HG02571 (cell line): ENCODE results near the gene TMEM81.

Experiments used
- ATAC-seq: cut with Tn5 transposase; IDR thresholded peaks from one replicate; pipeline ENCODE4 v1.9.1; 2021; ENCODE audit warnings: mild to moderate bottlenecking, moderate library complexity; ENCODE audit not compliant: unreplicated experiment

TMEM81 gene

GRCh38 chr1:205084360-205084759 is at the start of gene TMEM81:
TSS of gene TMEM81 (minus strand) at chr1:205084460. CDS start at chr1:205084320, 140 bp downstream.
- no peak for ATAC-seq

DNA sequence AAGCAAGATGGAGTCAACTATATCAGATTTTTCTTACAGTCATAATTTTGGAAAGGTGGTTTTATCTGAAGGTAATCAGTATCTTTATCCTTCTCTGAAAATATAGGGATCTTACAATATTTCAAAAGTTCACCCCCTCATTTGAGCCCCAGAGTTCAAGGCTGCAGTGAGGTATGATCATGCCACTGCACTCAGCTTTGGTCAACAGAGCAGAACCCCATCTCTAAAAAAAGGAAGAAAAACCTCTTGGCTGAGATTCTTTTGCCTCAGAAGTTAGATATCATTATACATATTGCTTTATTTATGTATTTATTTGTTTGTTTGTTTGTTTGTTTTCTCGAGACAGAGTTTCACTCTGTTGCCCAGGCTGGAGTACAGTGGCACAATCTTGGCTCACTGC is 49.0 kb upstream of the TMEM81 start:
- no peak for ATAC-seq

DNA sequence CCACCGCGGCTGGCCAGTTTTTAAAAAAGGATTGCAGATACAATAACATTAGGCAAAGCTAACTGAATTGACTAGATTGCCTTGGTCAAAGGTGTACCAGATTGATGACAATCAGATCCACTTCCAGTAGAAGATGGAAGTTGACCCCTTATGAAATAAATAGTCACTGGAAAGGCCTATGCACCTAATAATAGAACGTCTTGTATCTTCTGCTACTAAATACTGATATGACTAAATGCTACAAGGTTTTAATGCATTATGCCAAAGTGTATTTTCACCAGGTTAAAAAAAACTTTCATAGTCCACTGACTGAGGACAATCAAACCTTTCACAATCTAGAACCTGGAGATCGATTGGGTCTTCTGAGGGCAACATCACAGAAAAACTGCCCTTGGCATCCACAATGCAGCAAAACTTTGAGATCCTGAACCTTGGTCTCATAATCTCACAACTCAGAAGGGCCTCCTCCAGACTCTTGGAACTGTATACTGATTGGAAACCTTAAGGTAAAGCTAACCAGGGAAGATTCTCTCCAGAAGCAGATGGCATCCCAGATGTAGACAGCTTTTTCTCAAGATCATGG is 45.3 kb upstream of the TMEM81 start:
- no peak for ATAC-seq

GRCh38 chr1:205128050-205128449 is 43.8 kb upstream of the TMEM81 start:
- ATAC-seq = no peak

GRCh38 chr1:205127646-205128045 is 43.4 kb upstream of the TMEM81 start:
- no peak for ATAC-seq

- ATAC-seq = no peak
Measured at GRCh38 chr1:205124726-205125125, 40.5 kb upstream of the TMEM81 start.

DNA sequence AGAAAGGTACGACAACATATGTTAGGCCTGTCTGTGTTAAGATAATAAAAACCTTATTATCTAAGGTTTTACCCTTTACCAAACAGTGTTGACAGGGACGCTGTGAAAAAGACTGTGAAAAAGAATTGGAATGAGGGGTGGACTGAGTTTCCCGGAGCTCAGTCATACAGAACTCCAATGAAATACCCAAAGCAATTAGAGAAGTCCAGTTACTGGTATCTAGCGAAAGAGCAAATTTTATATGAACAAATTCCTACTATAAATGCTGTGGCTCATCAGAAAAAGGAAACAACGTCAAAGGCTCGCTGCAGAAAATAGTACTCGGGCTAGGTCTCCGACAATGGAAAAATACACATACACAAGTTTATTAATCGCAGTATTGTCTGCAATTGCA is 38.2 kb upstream of the TMEM81 start:
- ATAC-seq = no peak

DNA sequence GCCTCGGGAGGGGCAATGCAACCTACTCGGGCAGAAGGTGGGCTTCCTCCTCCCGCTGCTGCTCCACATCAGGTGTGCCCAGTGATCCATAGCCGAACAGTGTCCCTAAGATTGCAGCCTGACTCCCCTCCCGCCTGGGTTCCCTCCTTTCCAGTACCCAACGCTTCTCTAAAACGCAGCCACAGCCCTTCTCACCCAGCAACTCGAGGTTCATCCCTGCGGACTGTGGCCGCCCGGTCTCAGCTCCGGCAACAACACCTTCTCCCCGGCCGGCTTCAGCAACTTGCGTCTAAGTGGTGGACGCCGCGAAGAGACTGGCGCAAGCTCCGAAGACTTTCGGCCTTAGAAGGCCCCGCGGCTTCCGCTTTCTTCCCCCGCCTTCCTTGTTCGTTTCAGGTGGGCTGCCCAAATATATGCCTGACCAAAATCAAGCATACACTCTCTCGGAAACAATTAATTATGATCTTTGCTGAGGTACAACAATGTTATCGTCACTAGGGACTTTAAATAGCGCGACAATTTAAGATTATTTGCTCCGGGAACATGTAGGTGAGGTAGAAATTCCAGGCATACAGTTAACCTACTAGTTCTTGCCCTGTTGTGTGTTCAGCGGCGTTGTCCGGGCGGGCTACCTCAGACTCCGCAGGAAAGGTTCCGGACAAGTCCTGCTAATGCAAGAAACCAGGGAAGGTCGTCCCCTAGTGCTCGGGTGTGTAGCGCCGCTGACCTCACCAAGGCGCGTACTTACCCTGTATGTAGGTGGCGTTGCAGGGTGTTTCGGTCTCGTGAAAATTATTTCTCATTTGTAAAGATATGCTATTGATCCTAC is 37.6 kb upstream of the TMEM81 start, which contains the start of gene RBBP5:
RBBP5 (minus strand) TSS at position 319 of the 829 bp plus-strand sequence; CDS start at position 214, 105 bp downstream.
- ATAC-seq = peak; percentile 92

DNA sequence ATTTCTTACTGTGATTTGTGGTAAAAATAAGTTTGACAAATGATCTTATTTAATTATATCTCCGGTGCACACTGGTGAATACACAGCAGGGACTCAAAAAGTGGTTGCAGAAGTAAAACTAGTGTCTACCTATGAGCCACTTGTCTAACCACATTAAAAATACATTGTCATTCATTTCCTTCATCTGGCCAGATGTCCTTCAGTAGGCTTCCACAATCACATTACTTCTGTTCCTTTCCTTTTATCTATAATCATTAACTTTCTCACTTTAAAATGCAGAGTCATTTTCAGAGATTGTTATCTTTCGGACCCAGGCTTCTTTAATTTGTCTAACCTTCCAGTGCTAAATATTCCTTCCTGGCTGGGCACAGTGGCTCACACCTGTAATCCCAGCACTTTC is 34.5 kb upstream of the TMEM81 start:
- no peak for ATAC-seq

GRCh38 chr1:205111354-205111753 is 27.1 kb upstream of the TMEM81 start:
- no peak for ATAC-seq

DNA sequence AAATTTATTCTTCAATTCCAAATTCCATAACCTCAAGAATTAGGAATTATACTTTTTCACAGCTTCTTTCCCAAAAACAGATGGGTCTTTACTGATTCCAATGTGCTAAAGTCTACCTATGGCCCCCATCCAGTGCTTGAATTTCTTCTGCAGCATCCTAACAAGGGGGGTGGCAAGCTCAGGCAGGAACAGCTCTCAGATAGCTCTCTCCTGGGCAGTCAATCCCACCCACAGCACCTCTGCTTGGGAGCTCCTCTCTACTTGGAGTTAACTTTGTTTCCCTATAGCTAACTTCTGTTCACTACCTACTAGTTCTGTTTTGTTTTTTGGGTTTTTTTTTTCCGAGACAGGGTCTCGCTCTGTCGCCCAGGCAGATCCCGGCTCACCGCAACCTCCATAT is 25.5 kb upstream of the TMEM81 start:
- no peak for ATAC-seq

- no peak for ATAC-seq
Measured at GRCh38 chr1:205109269-205109668, 25.0 kb upstream of the TMEM81 start.

GRCh38 chr1:205108464-205108863 is 24.2 kb upstream of the TMEM81 start:
- no peak for ATAC-seq

DNA sequence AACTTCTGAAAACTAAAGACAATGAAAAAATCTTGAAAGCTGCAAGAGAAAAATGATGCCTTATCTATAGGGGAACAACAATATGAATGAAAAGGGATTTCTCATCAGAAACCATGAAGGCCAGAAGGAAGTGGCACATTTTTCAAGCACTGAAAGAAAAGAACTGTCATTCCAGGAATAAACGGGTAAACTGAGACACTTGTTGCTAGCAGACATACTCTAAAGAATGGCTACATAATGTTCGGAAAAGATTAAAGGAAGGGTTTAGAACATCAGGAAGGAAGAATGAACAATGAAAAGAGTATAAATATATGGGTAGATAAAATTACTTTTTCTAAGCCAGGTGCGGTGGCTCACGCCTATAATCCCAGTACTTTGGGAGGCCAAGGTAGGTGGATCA is 23.1 kb upstream of the TMEM81 start:
- no peak for ATAC-seq

- no peak for ATAC-seq
Measured at GRCh38 chr1:205102404-205102803, 18.1 kb upstream of the TMEM81 start.

DNA sequence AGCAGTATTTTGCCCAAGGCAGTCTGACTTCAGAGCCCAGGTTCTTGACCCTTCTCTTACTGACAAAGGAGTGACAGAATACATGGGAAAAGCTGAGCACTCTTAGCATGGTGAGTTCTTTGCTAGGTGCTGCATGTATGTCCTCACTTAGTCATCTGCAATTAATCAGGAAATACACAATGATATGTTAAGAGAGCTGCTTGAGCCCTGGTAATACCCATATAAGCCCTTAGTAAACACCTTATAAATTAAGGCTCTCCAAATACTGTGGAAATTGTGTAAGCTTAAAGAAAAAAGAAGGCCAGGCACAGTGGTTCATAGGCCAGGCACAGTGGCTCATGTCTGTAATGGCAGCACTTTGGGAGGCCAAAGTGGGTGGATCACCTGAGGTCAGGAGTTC is 14.0 kb upstream of the TMEM81 start:
- no peak for ATAC-seq

DNA sequence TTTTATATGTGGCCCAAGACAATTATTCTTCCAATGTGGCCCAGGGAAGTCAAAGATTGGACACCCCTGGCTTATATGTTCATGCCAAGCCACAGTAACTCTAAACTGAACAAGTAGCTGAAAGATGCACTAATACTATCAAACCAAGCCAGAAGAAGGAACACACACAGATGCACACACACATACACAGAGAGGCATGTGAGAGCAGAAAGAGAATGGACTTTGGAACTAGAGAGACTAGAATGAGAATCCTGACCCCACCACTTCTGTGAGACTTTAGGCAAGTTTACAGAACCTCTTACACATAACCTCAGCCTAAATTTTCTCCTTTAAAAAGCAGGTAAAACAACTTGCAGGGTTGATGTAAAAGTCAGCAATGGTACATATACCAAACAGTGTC is 11.2 kb upstream of the TMEM81 start:
- ATAC-seq = no peak

DNA sequence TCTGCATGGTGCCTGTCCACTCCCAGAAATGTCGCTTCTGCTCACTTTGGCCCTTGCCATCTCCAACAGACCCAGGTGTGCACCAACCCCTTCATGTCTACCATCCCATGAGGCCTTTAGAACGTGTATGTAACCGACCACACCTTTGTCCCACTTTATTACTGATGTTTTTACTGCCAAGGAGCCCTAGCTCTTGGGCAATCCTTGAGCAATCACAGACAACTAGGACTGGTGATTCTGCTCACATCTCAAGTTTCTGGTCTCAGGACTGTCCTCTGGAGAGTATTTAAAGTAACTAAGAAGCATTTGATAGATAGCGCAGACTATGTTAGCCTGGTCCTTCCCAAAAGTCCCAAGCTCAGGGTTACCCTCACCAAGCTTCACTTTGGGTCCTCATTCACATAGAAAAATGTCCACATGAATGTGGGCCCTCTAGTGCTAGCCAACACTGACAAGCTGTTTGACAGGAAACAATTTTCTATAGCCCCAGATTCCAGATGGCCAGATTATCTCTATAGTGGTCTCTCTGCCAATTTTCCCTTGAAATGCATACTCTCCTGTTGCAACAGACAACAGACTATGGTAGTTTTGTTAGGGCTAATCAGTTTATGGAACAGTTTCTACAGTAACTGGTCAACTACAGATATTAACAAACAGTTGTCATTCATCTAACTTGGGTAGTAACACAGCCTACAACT is 6.9 kb upstream of the TMEM81 start:
- ATAC-seq = no peak

GRCh38 chr1:205088341-205088740 is 4.1 kb upstream of the TMEM81 start:
- ATAC-seq = no peak

GRCh38 chr1:205082431-205082830 is 1.8 kb downstream of the TMEM81 start:
- no peak for ATAC-seq

DNA sequence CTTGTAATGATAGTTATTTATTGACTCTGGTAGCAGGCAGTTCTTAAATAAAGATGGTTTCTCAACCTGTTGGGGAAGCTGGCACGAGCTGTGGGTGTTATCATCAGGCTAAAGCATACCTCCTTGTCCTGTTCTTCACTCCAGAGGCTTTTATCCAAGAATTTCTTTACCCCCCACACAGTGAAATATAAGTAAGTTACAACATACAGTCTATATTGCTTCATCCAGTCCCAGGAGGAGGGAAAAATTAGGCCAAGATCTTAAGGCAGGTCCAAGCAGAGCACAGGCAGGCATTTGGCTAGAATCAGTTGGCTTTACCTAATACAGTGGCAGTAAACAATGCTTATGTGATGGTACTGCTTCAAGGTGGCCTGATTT is 6.3 kb downstream of the TMEM81 start:
- ATAC-seq = no peak
